ENCODE measurements around the gene DSCAML1. TPM values are rescaled to one million over a fixed set of nuclear protein-coding genes. Genes with fewer than 3 reads are reported as not detected.

Gene DSCAML1
- 2.8 TPM for polyA plus RNA-seq (ENCODE audit: insufficient read length)
- long read RNA-seq, donor 1 = 0 reads
- long read RNA-seq, donor 2 = 0 reads
- long read RNA-seq, donor 3 = 0 reads
- long read RNA-seq, donor 4 = 0 reads
- long read RNA-seq, donor 5 = 0 reads
- long read RNA-seq, donor 6 = 0 reads
- long read RNA-seq, donor 7, partial matches to known transcripts = 6 of 6 reads
- long read RNA-seq, donor 7, other reads (novel, unspliced or antisense) = 0 of 6 reads
- long read RNA-seq, donor 8 = 0 reads

- no peak for DNase-seq
These were observed at the start of gene DSCAML1 for GRCh38 chr11:117796872-117797529. Gene DSCAML1, minus strand, starts transcription at chr11:117797216. Its CDS starts 137 bp downstream, at chr11:117797079.

GRCh38 chr11:117843666-117844484 is 46.9 kb upstream of the DSCAML1 start:
- no peak for DNase-seq

GRCh38 chr11:117842131-117842941 is 45.3 kb upstream of the DSCAML1 start:
- no peak for DNase-seq

GRCh38 chr11:117841551-117842031 is 44.6 kb upstream of the DSCAML1 start:
- DNase-seq = no peak

- DNase-seq = no peak
These were observed 44.0 kb upstream of the DSCAML1 start for GRCh38 chr11:117840881-117841550.

- DNase-seq = no peak
These were observed 43.2 kb upstream of the DSCAML1 start for GRCh38 chr11:117839936-117840813.

GRCh38 chr11:117839380-117839881 is 42.4 kb upstream of the DSCAML1 start:
- DNase-seq = no peak

GRCh38 chr11:117838901-117839300 is 41.9 kb upstream of the DSCAML1 start:
- DNase-seq = no peak

- no peak for DNase-seq
These were observed 40.8 kb upstream of the DSCAML1 start for GRCh38 chr11:117837791-117838190.

- DNase-seq = no peak
These were observed 40.2 kb upstream of the DSCAML1 start for GRCh38 chr11:117837070-117837776.

GRCh38 chr11:117836077-117836960 is 39.3 kb upstream of the DSCAML1 start:
- DNase-seq = no peak

- no peak for DNase-seq
These were observed 38.6 kb upstream of the DSCAML1 start for GRCh38 chr11:117835576-117835975.

GRCh38 chr11:117834838-117835443 is 37.9 kb upstream of the DSCAML1 start:
- no peak for DNase-seq

- DNase-seq = no peak
These were observed 37.2 kb upstream of the DSCAML1 start for GRCh38 chr11:117834068-117834810.

GRCh38 chr11:117833401-117833891 is 36.4 kb upstream of the DSCAML1 start:
- peak; percentile 74 for DNase-seq

- DNase-seq = no peak
These were observed 35.5 kb upstream of the DSCAML1 start for GRCh38 chr11:117832511-117832910.

Data from left kidney (tissue), 8 donors.